C4-2B (cell line): ENCODE results near the gene CARD14.

ENCODE experiments used
- CTCF ChIP-seq: fragments of 450-650 bp; conservative IDR thresholded peaks from 2 replicates; pipeline ENCODE4 v1.5.1; 2017; ENCODE audit warnings: mild to moderate bottlenecking
- ZFX ChIP-seq: fragments of 450-650 bp; IDR thresholded peaks from 2 replicates; pipeline ENCODE4 v1.6.1; 2017

GRCh38 chr17:80191192-80191591, 21.4 kb downstream of the CARD14 start:
- TF ChIP-seq CTCF (no peak), ZFX (no peak)
